Testis (tissue), 2 donors: ENCODE data around the gene RXRA.

ENCODE experiments used
- POLR2A ChIP-seq: fragments of 450-650 bp; IDR thresholded peaks from one replicate; pipeline ENCODE4 v1.6.1; 2017; ENCODE audit warnings: antibody characterized with exemption, mild to moderate bottlenecking, moderate library complexity
- TF ChIP-seq, protein P1 (sequence below), 3 experiments: fragments of 450-650 bp in 2 of 3; fragments of 200-600 bp in 1 of 3; sonication (generic) in 1 of 3; IDR thresholded peaks; one replicate each; pipeline ENCODE4 v1.5.1; 2016 to 2019; ENCODE audit warnings: antibody characterized with exemption in 3 of 3, mild to moderate bottlenecking in 2 of 3, moderate library complexity in 1 of 3

DNA sequence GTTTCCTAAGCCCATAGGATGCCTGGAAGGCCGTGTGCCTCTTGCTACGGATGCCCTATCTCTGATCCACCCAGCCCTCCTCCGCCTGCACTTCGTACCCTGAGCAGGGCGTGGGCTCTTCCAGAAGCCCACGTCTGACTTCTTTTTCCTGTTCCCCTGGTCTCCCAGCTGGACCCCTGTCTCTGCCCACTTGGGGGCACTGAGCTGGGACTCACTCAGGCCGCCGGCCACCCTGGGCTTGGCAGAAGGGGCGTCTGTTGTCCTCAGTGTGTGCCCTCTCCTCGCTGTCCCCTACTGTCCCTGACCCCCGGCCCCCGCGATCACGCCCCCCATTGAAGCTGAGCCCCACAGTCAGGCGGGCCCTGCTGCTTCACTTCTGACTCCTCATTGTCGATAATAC is 22.0 kb upstream of the RXRA start:
- TF ChIP-seq, protein P1, sequence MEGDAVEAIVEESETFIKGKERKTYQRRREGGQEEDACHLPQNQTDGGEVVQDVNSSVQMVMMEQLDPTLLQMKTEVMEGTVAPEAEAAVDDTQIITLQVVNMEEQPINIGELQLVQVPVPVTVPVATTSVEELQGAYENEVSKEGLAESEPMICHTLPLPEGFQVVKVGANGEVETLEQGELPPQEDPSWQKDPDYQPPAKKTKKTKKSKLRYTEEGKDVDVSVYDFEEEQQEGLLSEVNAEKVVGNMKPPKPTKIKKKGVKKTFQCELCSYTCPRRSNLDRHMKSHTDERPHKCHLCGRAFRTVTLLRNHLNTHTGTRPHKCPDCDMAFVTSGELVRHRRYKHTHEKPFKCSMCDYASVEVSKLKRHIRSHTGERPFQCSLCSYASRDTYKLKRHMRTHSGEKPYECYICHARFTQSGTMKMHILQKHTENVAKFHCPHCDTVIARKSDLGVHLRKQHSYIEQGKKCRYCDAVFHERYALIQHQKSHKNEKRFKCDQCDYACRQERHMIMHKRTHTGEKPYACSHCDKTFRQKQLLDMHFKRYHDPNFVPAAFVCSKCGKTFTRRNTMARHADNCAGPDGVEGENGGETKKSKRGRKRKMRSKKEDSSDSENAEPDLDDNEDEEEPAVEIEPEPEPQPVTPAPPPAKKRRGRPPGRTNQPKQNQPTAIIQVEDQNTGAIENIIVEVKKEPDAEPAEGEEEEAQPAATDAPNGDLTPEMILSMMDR (IDR thresholded peaks at IDR 0.05) = no peak
- TF ChIP-seq POLR2A = no peak
